GM21447 (cell line): Measurements from ENCODE around the gene TMEM220.

Experiments
- ATAC-seq: cut with Tn5 transposase; IDR thresholded peaks from one replicate; pipeline ENCODE4 v1.9.1; 2021; ENCODE audit not compliant: unreplicated experiment

Gene TMEM220

DNA sequence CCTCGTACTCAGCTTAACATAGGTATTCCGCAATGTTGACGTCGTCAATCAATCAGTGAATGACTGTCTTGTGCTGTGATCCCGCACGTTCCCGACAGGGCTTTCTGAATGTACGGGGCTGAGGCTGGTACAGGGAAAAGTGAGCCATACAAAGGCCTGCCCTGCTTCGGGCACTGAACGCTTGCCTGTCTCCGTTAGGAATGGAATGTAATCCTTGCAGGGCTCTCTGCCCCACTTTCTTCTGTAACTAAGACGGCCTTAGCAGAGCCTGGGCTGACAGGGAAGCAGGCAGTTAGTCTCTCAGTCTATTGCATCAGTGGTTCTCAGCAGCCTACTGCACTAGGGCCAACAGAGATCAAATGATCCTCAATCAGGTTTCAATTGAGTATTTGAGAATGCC is 56.5 kb downstream of the TMEM220 start:
- ATAC-seq = no peak

GRCh38 chr17:10668775-10669174 is 61.0 kb downstream of the TMEM220 start:
- no peak for ATAC-seq

- ATAC-seq = no peak
These were observed 62.9 kb downstream of the TMEM220 start for GRCh38 chr17:10666906-10667305.

GRCh38 chr17:10664571-10664970 is 65.3 kb downstream of the TMEM220 start:
- ATAC-seq = no peak
